SK-N-MC (cell line): ENCODE data around the gene C2CD3.
"Not testable (repeated sequence)": the region's sequence is repeated elsewhere in the genome, so short reads cannot be mapped to it uniquely, and the experiment has no call there.

Experiments used
- DNase-seq: peaks from one replicate; pipeline ENCODE4 v3.0.0-alpha.2; 2011; ENCODE audit warnings: low read depth, low spot score
- H3K27ac ChIP-seq: fragments of 200-600 bp; sonication (generic); 2 replicates; pipeline ENCODE4 v1.5.1; 2016; ENCODE audit warnings: mixed run types
- H3K36me3 ChIP-seq: fragments of 200-600 bp; sonication (generic); 2 replicates; pipeline ENCODE4 v1.6.1; 2017; ENCODE audit warnings: antibody characterized with exemption, low read length, mixed read lengths; ENCODE audit not compliant: insufficient read depth
- H3K4me3 ChIP-seq: fragments of 200-600 bp; sonication (generic); 2 replicates; pipeline ENCODE4 v1.5.1; 2016
- H3K9ac ChIP-seq: fragments of 200-600 bp; sonication (generic); 2 replicates; pipeline ENCODE4 v1.8.0; 2017; ENCODE audit warnings: mixed run types, mixed read lengths; ENCODE audit not compliant: insufficient read length
- H3K9me3 ChIP-seq: fragments of 200-600 bp; sonication (generic); 2 replicates; pipeline ENCODE4 v1.6.1; 2017; ENCODE audit warnings: low read depth, mild to moderate bottlenecking, antibody characterized with exemption, low read length, moderate library complexity, mixed read lengths
- EZH2 ChIP-seq: fragments of 200-600 bp; sonication (generic); IDR thresholded peaks from one replicate; pipeline ENCODE4 v1.6.1; 2017; ENCODE audit warnings: antibody characterized with exemption
- FOXP2 ChIP-seq: optimal IDR thresholded peaks from 2 replicates; pipeline ENCODE3; 2011; ENCODE audit warnings: mild to moderate bottlenecking, moderate library complexity; ENCODE audit not compliant: insufficient read depth; ENCODE audit errors: extremely low read length, control extremely low read depth
- POLR2AphosphoS5 ChIP-seq: IDR thresholded peaks from 2 replicates; pipeline ENCODE4 v1.6.1; 2012; ENCODE audit warnings: mild to moderate bottlenecking, low read depth, low read length, borderline replicate concordance

C2CD3 gene

GRCh38 chr11:74147199-74147929 lies 23.4 kb downstream of the C2CD3 start:
- no peak for DNase-seq
- Histone ChIP-seq H3K9me3 (no peaks in the 10 kb centered on the region), H3K27ac (no peak overlapping the region), H3K9ac (no peak overlapping the region), H3K4me3 (no peak overlapping the region), H3K36me3 (peaks cover 15% of the 10 kb centered on the region)
- no peak for TF ChIP-seq POLR2AphosphoS5
- TF ChIP-seq FOXP2, result no peak
- no peak for TF ChIP-seq EZH2

GRCh38 chr11:74144592-74144991 lies 26.2 kb downstream of the C2CD3 start:
- DNase-seq, result no peak
- H3K27ac ChIP-seq, result no peak overlapping the region
- peaks cover 16% of the 10 kb centered on the region for H3K36me3 ChIP-seq
- TF ChIP-seq EZH2 (no peak), FOXP2 (no peak), POLR2AphosphoS5 (no peak)
- no peaks in the 10 kb centered on the region for H3K9me3 ChIP-seq
- no peak overlapping the region for H3K9ac ChIP-seq
- no peak overlapping the region for H3K4me3 ChIP-seq

- no peak for DNase-seq
- H3K36me3 ChIP-seq, result peaks cover 30% of the 10 kb centered on the region
- TF ChIP-seq POLR2AphosphoS5 (no peak), FOXP2 (no peak), EZH2 (no peak)
- no peak overlapping the region for H3K9ac ChIP-seq
- no peak overlapping the region for H3K4me3 ChIP-seq
- no peak overlapping the region for H3K27ac ChIP-seq
- H3K9me3 ChIP-seq, result no peaks in the 10 kb centered on the region
Measured at GRCh38 chr11:74142624-74143023, 28.2 kb downstream of the C2CD3 start.

DNA sequence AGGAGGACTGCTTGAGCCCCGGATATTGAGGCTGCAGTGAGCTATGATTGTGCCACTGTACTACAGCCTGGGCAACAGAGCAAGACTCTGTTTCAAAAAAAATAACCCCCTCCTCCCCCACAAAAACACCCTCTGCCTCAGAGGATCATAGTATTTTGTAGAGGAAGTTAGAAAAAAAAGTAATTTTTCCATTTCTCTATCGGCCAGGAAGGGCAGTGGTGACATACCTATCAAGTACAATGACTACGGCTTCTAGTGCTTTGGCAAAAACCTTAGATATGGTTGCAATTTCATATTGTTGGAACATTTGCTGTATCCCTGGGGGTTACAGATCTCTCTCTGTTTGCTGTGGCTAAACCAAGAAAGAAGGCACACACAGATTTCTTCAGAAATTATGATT lies 28.9 kb downstream of the C2CD3 start:
- Histone ChIP-seq H3K27ac (no peak overlapping the region), H3K9me3 (no peaks in the 10 kb centered on the region), H3K36me3 (peaks cover 27% of the 10 kb centered on the region), H3K4me3 (no peak overlapping the region), H3K9ac (no peak overlapping the region)
- no peak for DNase-seq
- no peak for TF ChIP-seq POLR2AphosphoS5
- no peak for TF ChIP-seq EZH2
- TF ChIP-seq FOXP2, result no peak

GRCh38 chr11:74141241-74141695 lies 29.5 kb downstream of the C2CD3 start:
- Histone ChIP-seq H3K9me3 (no peaks in the 10 kb centered on the region), H3K4me3 (no peak overlapping the region), H3K27ac (no peak overlapping the region), H3K9ac (no peak overlapping the region), H3K36me3 (peaks cover 29% of the 10 kb centered on the region)
- TF ChIP-seq POLR2AphosphoS5, result no peak
- no peak for TF ChIP-seq FOXP2
- no peak for TF ChIP-seq EZH2
- no peak for DNase-seq

- peaks cover 27% of the 10 kb centered on the region for H3K36me3 ChIP-seq
- not testable (repeated sequence) for DNase-seq, H3K9me3 ChIP-seq, H3K9ac ChIP-seq, H3K4me3 ChIP-seq, H3K27ac ChIP-seq
Measured at GRCh38 chr11:74139919-74140431, 30.8 kb downstream of the C2CD3 start.

GRCh38 chr11:74139151-74139918 lies 31.5 kb downstream of the C2CD3 start:
- DNase-seq, result no peak
- no peaks in the 10 kb centered on the region for H3K9me3 ChIP-seq
- no peak overlapping the region for H3K9ac ChIP-seq
- no peak overlapping the region for H3K4me3 ChIP-seq
- peak overlapping the region; percentile 27; the same call in 1 of the 2 replicates for H3K27ac ChIP-seq
- H3K36me3 ChIP-seq, result peaks cover 27% of the 10 kb centered on the region
- no peak for TF ChIP-seq EZH2
- TF ChIP-seq FOXP2, result no peak
- no peak for TF ChIP-seq POLR2AphosphoS5

GRCh38 chr11:74138572-74138971 lies 32.2 kb downstream of the C2CD3 start:
- H3K4me3 ChIP-seq, result no peak overlapping the region
- TF ChIP-seq EZH2 (no peak), POLR2AphosphoS5 (no peak), FOXP2 (no peak)
- DNase-seq, result no peak
- peak overlapping the region; percentile 27; the same call in 1 of the 2 replicates for H3K27ac ChIP-seq
- H3K9ac ChIP-seq, result no peak overlapping the region
- peaks cover 27% of the 10 kb centered on the region for H3K36me3 ChIP-seq
- H3K9me3 ChIP-seq, result no peaks in the 10 kb centered on the region
